ENCODE results near the gene SRRM3.
"Not testable (repeated sequence)": the region's sequence is repeated elsewhere in the genome, so short reads cannot be mapped to it uniquely, and the experiment has no call there.

- not testable (repeated sequence) for TF ChIP-seq ZNF514 (tag by site-specific recombination; IDR thresholded peaks at IDR 0.05); SP3 (tag by site-specific recombination; IDR thresholded peaks at IDR 0.05); ZNF19 (tag by site-specific recombination; IDR thresholded peaks at IDR 0.05; ENCODE audit: low read depth); ZNF561 (tag by site-specific recombination; IDR thresholded peaks at IDR 0.05; ENCODE audit: borderline replicate concordance); PBX3 (CRISPR knock-in tag; IDR thresholded peaks at IDR 0.05); MEIS1 (CRISPR knock-in tag; IDR thresholded peaks at IDR 0.05; ENCODE audit: borderline replicate concordance); ZBTB21 (tag by site-specific recombination; IDR thresholded peaks at IDR 0.05)
Measured at GRCh38 chr7:76309341-76310101, 107.8 kb downstream of the SRRM3 start.

Measured in HEK293 (cell line).